WTC11 (cell line): ENCODE data around the gene PEAK3. TPM values are rescaled to one million over a fixed set of nuclear protein-coding genes. Genes with fewer than 3 reads are reported as not detected.

Source experiments
- ATAC-seq: fragments of 200-7000 bp; cut with Tn5 transposase; 2 replicates; pipeline ENCODE4 v1.10.0; 2021; ENCODE audit warnings: mild to moderate bottlenecking, moderate library complexity
- CTCF ChIA-PET: fragments of 300-600 bp; sonication (Branson Sonifier 250); formaldehyde crosslinking; loops from one replicate; lab custom pipeline; 2021; ENCODE audit warnings: antibody characterized with exemption; lab: Charles Lee
- POLR2A ChIA-PET: fragments of 350-600 bp; sonication (Branson Sonifier 250); formaldehyde crosslinking; loops from one replicate; lab custom pipeline; 2021; ENCODE audit warnings: antibody characterized with exemption; lab: Charles Lee
- DNase-seq: peaks from one replicate; pipeline ENCODE4 v3.0.0; 2021; ENCODE audit warnings: low spot score
- H3K27ac Mint-ChIP-seq: 2 replicates; pipeline ENCODE4 v1.8.0; 2021; ENCODE audit warnings: mixed read lengths
- H3K27me3 Mint-ChIP-seq: 2 replicates; pipeline ENCODE4 v1.8.0; 2021; ENCODE audit warnings: low read depth, mild to moderate bottlenecking, moderate library complexity, mixed read lengths
- H3K36me3 Mint-ChIP-seq: 2 replicates; pipeline ENCODE4 v1.8.0; 2021; ENCODE audit warnings: mixed read lengths
- H3K4me1 Mint-ChIP-seq: 2 replicates; pipeline ENCODE4 v1.8.0; 2022; ENCODE audit warnings: mixed read lengths
- H3K4me3 Mint-ChIP-seq: 2 replicates; pipeline ENCODE4 v1.8.0; 2021; ENCODE audit warnings: mild to moderate bottlenecking, moderate library complexity, mixed read lengths
- H3K9me3 Mint-ChIP-seq: 2 replicates; pipeline ENCODE4 v1.8.0; 2021; ENCODE audit warnings: mixed read lengths
- EMX1 ChIP-seq: fragments of 250-450 bp; sonication (Bioruptor Pico); IDR thresholded peaks from 2 replicates; pipeline ENCODE4 v1.8.0; 2021; ENCODE audit warnings: mild to moderate bottlenecking
- GRHL2 ChIP-seq: fragments of 250-450 bp; sonication (Bioruptor Pico); IDR thresholded peaks from 2 replicates; pipeline ENCODE4 v1.8.0; 2022; ENCODE audit warnings: mild to moderate bottlenecking, moderate library complexity; ENCODE audit not compliant: insufficient replicate concordance, severe bottlenecking
- GTF2I ChIP-seq: fragments of 250-450 bp; sonication (Bioruptor Pico); conservative IDR thresholded peaks from 2 replicates; pipeline ENCODE4 v1.4.0; 2021; ENCODE audit warnings: mild to moderate bottlenecking
- KAT7 ChIP-seq: sonication (generic); formaldehyde crosslinking; IDR thresholded peaks from 2 replicates; pipeline ENCODE4 v1.8.1; 2023; ENCODE audit warnings: missing genetic modification reagents, mild to moderate bottlenecking, borderline replicate concordance
- NFYB ChIP-seq: sonication (generic); formaldehyde crosslinking; conservative IDR thresholded peaks from 2 replicates; pipeline ENCODE4 v1.8.0; 2022; ENCODE audit warnings: low read depth, missing genetic modification reagents
- SP1 ChIP-seq: sonication (generic); formaldehyde crosslinking; conservative IDR thresholded peaks from 2 replicates; pipeline ENCODE4 v1.8.1; 2022; ENCODE audit warnings: missing genetic modification reagents
- ZNF396 ChIP-seq: fragments of 250-450 bp; sonication (Bioruptor Pico); IDR thresholded peaks from 2 replicates; pipeline ENCODE4 v1.8.0; 2021; ENCODE audit warnings: mild to moderate bottlenecking, moderate library complexity, borderline replicate concordance
- total RNA-seq: library from RNA; stranded (reverse); gene quantifications from 3 replicates; pipeline ENCODE4 v1.2.3, GENCODE V29; 2021
- TF ChIP-seq, protein P1 (sequence below): sonication (generic); formaldehyde crosslinking; IDR thresholded peaks from 2 replicates; pipeline ENCODE4 v1.8.1; 2023; ENCODE audit warnings: mild to moderate bottlenecking, missing genetic modification reagents, borderline replicate concordance
- TF ChIP-seq, protein P2 (sequence below): sonication (generic); formaldehyde crosslinking; IDR thresholded peaks from 2 replicates; pipeline ENCODE4 v1.8.1; 2022; ENCODE audit warnings: missing genetic modification reagents, borderline replicate concordance
- TF ChIP-seq, protein P3 (sequence below): fragments of 250-450 bp; sonication (Bioruptor Pico); conservative IDR thresholded peaks from 2 replicates; pipeline ENCODE4 v1.9.0; 2021; ENCODE audit warnings: mild to moderate bottlenecking
- TF ChIP-seq, protein P4 (sequence below): sonication (generic); formaldehyde crosslinking; conservative IDR thresholded peaks from 2 replicates; pipeline ENCODE4 v1.8.1; 2023; ENCODE audit warnings: mild to moderate bottlenecking, low read depth, missing genetic modification reagents, moderate library complexity
- TF ChIP-seq, protein P5 (sequence below): fragments of 250-450 bp; sonication (Bioruptor Pico); IDR thresholded peaks from 2 replicates; pipeline ENCODE4 v1.9.0; 2021; ENCODE audit warnings: mild to moderate bottlenecking, borderline replicate concordance
- TF ChIP-seq, protein P6 (sequence below): sonication (generic); formaldehyde crosslinking; IDR thresholded peaks from 2 replicates; pipeline ENCODE4 v1.8.0; 2023; ENCODE audit warnings: mild to moderate bottlenecking, missing genetic modification reagents

The PEAK3 gene
- total RNA-seq, 1 experiment from 2014 or later = not detected

DNA sequence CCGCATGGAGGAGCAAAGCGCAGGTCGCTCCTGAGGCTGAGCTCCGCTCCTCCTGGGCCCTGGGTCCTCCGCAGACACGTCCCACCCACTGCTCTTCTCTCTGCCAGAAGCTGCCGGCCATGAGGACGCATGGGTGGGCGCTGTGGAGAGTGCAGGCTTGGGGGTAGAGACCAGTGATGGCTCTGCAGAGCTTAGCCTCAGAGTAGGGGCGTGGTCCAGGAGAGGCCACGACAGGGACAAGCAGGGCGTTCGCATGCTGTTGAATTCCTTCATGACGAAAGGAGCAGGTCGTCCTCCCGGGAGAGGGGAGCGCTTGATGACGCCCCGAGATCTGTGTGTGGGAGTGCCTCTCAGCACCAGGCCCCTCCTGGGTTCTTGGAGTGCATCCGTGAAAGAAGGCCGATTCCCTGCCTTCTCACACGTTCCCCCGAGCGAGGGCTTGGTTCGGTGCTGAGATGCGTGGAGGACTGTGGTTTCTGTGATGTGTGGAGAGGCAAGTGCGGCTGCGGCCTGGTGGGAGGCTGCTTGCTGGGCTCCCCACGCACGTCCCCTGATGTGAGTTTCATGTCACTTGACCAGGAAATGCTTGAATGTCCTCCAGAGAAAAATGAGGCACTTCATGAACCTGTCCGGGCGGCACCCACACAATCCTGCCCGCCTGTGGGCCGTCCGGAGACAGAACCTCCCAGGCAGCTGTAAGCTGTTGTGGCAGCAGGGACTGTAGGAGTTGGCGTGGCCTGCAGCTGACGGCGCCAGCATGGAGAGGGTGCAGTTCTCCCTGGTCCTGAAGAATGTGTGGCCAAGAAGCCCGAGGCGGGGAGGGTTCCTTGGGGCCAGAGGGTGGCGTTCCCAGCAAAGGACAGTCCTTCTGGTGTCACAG is 40.9 kb downstream of the PEAK3 start:
- Mint-ChIP-seq H3K9me3 (no peaks in the 10 kb centered on the region), H3K27me3 (peaks cover 5% of the 10 kb centered on the region; the same call in 1 of the 2 replicates), H3K27ac (peak overlapping the region; percentile 91), H3K4me1 (peaks cover 38% of the 10 kb centered on the region), H3K36me3 (peaks cover 30% of the 10 kb centered on the region)
- DNase-seq = no peak
- ATAC-seq = no peak
- CTCF ChIA-PET = interaction anchor here (1.0 to 4.7 kb wide), 5 partner anchors 10 to 85 kb away, joined by 3 to 65 read pairs (median 21); partner anchors contain the start of gene AMH
- TF ChIP-seq ZNF396 (CRISPR knock-in tag) (no peak), NFYB (CRISPR knock-in tag) (no peak), GRHL2 (CRISPR knock-in tag) (no peak), SP1 (no peak), EMX1 (CRISPR knock-in tag) (no peak), GTF2I (CRISPR knock-in tag) (no peak), KAT7 (no peak)
- TF ChIP-seq, protein P1, sequence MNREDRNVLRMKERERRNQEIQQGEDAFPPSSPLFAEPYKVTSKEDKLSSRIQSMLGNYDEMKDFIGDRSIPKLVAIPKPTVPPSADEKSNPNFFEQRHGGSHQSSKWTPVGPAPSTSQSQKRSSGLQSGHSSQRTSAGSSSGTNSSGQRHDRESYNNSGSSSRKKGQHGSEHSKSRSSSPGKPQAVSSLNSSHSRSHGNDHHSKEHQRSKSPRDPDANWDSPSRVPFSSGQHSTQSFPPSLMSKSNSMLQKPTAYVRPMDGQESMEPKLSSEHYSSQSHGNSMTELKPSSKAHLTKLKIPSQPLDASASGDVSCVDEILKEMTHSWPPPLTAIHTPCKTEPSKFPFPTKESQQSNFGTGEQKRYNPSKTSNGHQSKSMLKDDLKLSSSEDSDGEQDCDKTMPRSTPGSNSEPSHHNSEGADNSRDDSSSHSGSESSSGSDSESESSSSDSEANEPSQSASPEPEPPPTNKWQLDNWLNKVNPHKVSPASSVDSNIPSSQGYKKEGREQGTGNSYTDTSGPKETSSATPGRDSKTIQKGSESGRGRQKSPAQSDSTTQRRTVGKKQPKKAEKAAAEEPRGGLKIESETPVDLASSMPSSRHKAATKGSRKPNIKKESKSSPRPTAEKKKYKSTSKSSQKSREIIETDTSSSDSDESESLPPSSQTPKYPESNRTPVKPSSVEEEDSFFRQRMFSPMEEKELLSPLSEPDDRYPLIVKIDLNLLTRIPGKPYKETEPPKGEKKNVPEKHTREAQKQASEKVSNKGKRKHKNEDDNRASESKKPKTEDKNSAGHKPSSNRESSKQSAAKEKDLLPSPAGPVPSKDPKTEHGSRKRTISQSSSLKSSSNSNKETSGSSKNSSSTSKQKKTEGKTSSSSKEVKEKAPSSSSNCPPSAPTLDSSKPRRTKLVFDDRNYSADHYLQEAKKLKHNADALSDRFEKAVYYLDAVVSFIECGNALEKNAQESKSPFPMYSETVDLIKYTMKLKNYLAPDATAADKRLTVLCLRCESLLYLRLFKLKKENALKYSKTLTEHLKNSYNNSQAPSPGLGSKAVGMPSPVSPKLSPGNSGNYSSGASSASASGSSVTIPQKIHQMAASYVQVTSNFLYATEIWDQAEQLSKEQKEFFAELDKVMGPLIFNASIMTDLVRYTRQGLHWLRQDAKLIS (CRISPR knock-in tag) = no peak
- TF ChIP-seq, protein P2, sequence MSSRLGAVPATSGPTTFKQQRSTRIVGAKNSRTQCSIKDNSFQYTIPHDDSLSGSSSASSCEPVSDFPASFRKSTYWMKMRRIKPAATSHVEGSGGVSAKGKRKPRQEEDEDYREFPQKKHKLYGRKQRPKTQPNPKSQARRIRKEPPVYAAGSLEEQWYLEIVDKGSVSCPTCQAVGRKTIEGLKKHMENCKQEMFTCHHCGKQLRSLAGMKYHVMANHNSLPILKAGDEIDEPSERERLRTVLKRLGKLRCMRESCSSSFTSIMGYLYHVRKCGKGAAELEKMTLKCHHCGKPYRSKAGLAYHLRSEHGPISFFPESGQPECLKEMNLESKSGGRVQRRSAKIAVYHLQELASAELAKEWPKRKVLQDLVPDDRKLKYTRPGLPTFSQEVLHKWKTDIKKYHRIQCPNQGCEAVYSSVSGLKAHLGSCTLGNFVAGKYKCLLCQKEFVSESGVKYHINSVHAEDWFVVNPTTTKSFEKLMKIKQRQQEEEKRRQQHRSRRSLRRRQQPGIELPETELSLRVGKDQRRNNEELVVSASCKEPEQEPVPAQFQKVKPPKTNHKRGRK (CRISPR knock-in tag) = no peak
- TF ChIP-seq, protein P3, sequence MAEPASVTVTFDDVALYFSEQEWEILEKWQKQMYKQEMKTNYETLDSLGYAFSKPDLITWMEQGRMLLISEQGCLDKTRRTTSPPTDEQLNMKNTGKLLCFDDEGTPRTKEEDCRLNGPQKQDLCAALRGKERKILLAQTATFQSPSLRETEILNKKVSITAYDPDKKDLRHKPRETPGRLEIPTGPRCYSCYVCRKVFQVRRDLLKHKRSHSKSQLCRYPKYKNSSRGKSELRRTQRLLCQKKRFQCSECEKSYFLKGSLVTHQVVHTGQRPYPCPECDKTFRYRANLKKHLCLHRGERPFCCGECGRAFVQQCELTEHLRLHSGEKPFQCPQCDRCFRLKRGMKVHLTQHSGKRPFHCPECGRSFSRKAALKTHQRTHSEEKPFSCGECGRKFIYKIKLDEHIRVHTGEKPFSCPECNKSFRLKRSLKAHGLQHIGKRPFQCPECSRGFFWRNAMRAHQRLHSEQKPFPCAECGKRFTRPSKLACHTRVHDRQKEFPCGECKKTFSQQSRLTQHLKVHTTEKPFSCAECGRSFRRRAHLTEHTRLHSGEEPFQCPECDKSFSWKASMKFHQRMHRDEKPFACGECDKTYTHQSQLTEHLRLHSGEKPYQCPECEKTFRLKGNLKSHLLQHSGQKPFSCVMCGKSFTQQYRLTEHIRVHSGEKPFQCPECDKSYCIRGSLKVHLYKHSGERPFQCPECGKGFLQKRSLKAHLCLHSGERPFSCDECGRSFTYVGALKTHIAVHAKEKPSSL (CRISPR knock-in tag) = no peak
- TF ChIP-seq, protein P4, sequence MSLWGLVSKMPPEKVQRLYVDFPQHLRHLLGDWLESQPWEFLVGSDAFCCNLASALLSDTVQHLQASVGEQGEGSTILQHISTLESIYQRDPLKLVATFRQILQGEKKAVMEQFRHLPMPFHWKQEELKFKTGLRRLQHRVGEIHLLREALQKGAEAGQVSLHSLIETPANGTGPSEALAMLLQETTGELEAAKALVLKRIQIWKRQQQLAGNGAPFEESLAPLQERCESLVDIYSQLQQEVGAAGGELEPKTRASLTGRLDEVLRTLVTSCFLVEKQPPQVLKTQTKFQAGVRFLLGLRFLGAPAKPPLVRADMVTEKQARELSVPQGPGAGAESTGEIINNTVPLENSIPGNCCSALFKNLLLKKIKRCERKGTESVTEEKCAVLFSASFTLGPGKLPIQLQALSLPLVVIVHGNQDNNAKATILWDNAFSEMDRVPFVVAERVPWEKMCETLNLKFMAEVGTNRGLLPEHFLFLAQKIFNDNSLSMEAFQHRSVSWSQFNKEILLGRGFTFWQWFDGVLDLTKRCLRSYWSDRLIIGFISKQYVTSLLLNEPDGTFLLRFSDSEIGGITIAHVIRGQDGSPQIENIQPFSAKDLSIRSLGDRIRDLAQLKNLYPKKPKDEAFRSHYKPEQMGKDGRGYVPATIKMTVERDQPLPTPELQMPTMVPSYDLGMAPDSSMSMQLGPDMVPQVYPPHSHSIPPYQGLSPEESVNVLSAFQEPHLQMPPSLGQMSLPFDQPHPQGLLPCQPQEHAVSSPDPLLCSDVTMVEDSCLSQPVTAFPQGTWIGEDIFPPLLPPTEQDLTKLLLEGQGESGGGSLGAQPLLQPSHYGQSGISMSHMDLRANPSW (CRISPR knock-in tag) = no peak
- TF ChIP-seq, protein P5, sequence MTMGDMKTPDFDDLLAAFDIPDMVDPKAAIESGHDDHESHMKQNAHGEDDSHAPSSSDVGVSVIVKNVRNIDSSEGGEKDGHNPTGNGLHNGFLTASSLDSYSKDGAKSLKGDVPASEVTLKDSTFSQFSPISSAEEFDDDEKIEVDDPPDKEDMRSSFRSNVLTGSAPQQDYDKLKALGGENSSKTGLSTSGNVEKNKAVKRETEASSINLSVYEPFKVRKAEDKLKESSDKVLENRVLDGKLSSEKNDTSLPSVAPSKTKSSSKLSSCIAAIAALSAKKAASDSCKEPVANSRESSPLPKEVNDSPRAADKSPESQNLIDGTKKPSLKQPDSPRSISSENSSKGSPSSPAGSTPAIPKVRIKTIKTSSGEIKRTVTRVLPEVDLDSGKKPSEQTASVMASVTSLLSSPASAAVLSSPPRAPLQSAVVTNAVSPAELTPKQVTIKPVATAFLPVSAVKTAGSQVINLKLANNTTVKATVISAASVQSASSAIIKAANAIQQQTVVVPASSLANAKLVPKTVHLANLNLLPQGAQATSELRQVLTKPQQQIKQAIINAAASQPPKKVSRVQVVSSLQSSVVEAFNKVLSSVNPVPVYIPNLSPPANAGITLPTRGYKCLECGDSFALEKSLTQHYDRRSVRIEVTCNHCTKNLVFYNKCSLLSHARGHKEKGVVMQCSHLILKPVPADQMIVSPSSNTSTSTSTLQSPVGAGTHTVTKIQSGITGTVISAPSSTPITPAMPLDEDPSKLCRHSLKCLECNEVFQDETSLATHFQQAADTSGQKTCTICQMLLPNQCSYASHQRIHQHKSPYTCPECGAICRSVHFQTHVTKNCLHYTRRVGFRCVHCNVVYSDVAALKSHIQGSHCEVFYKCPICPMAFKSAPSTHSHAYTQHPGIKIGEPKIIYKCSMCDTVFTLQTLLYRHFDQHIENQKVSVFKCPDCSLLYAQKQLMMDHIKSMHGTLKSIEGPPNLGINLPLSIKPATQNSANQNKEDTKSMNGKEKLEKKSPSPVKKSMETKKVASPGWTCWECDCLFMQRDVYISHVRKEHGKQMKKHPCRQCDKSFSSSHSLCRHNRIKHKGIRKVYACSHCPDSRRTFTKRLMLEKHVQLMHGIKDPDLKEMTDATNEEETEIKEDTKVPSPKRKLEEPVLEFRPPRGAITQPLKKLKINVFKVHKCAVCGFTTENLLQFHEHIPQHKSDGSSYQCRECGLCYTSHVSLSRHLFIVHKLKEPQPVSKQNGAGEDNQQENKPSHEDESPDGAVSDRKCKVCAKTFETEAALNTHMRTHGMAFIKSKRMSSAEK = no peak
- TF ChIP-seq, protein P6, sequence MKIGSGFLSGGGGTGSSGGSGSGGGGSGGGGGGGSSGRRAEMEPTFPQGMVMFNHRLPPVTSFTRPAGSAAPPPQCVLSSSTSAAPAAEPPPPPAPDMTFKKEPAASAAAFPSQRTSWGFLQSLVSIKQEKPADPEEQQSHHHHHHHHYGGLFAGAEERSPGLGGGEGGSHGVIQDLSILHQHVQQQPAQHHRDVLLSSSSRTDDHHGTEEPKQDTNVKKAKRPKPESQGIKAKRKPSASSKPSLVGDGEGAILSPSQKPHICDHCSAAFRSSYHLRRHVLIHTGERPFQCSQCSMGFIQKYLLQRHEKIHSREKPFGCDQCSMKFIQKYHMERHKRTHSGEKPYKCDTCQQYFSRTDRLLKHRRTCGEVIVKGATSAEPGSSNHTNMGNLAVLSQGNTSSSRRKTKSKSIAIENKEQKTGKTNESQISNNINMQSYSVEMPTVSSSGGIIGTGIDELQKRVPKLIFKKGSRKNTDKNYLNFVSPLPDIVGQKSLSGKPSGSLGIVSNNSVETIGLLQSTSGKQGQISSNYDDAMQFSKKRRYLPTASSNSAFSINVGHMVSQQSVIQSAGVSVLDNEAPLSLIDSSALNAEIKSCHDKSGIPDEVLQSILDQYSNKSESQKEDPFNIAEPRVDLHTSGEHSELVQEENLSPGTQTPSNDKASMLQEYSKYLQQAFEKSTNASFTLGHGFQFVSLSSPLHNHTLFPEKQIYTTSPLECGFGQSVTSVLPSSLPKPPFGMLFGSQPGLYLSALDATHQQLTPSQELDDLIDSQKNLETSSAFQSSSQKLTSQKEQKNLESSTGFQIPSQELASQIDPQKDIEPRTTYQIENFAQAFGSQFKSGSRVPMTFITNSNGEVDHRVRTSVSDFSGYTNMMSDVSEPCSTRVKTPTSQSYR (CRISPR knock-in tag) = no peak
- TF ChIP-seq, all 79 proteins: peak for 0
- H3K4me3 Mint-ChIP-seq = peak overlapping the region; percentile 93
- POLR2A ChIA-PET = no interaction called here
